HepG2 (cell line): ENCODE measurements around the gene RAB6A. TPM values are rescaled to one million over a fixed set of nuclear protein-coding genes. Genes with fewer than 3 reads are reported as not detected.

Experiments used
- CAMTA2 ChIP-seq: sonication (generic); formaldehyde crosslinking; IDR thresholded peaks from 2 replicates; pipeline ENCODE4 v1.4.0; 2020; ENCODE audit warnings: mild to moderate bottlenecking, missing genetic modification reagents, borderline replicate concordance
- CHCHD3 ChIP-seq: sonication (generic); formaldehyde crosslinking; IDR thresholded peaks from 2 replicates; pipeline ENCODE4 v1.8.0; 2022; ENCODE audit warnings: mild to moderate bottlenecking, missing genetic modification reagents, moderate library complexity
- IRX3 ChIP-seq: sonication (generic); formaldehyde crosslinking; IDR thresholded peaks from 2 replicates; pipeline ENCODE4 v1.8.1; 2023; ENCODE audit warnings: mild to moderate bottlenecking, low read depth, missing genetic modification reagents, borderline replicate concordance
- JDP2 ChIP-seq: sonication (generic); formaldehyde crosslinking; IDR thresholded peaks from 2 replicates; pipeline ENCODE4 v1.8.1; 2022; ENCODE audit warnings: missing genetic modification reagents, borderline replicate concordance
- NFKB2 ChIP-seq: sonication (generic); formaldehyde crosslinking; IDR thresholded peaks from 2 replicates; pipeline ENCODE4 v1.4.0; 2020; ENCODE audit warnings: missing genetic modification reagents, borderline replicate concordance
- PHF20 ChIP-seq: sonication (generic); formaldehyde crosslinking; IDR thresholded peaks from 2 replicates; pipeline ENCODE4 v1.5.0; 2020; ENCODE audit warnings: mild to moderate bottlenecking, missing genetic modification reagents
- SAFB2 ChIP-seq: sonication (generic); formaldehyde crosslinking; IDR thresholded peaks from 2 replicates; pipeline ENCODE4 v1.5.1; 2020; ENCODE audit warnings: missing genetic modification reagents, low read depth, mild to moderate bottlenecking, borderline replicate concordance
- SRSF4 ChIP-seq: fragments of 200-400 bp; formaldehyde crosslinking; IDR thresholded peaks from one replicate; pipeline ENCODE4 v1.6.1; 2018; ENCODE audit warnings: mild to moderate bottlenecking, low read depth, low read length, moderate library complexity; ENCODE audit not compliant: poor library complexity, severe bottlenecking
- YEATS4 ChIP-seq: sonication (generic); formaldehyde crosslinking; IDR thresholded peaks from 2 replicates; pipeline ENCODE4 v1.4.0; 2020; ENCODE audit warnings: missing genetic modification reagents, borderline replicate concordance
- ZBTB21 ChIP-seq: sonication (generic); formaldehyde crosslinking; IDR thresholded peaks from 2 replicates; pipeline ENCODE4 v1.4.0; 2020; ENCODE audit warnings: missing genetic modification reagents
- ZGPAT ChIP-seq: IDR thresholded peaks from 2 replicates; pipeline ENCODE4 v1.6.1; 2016; ENCODE audit warnings: mild to moderate bottlenecking
- ZNF275 ChIP-seq: sonication (generic); formaldehyde crosslinking; IDR thresholded peaks from 2 replicates; pipeline ENCODE4 v1.8.0; 2022; ENCODE audit warnings: missing genetic modification reagents, mild to moderate bottlenecking, inconsistent platforms, borderline replicate concordance
- ZNF713 ChIP-seq: sonication (generic); formaldehyde crosslinking; IDR thresholded peaks from 2 replicates; pipeline ENCODE4 v1.4.0; 2020; ENCODE audit warnings: mild to moderate bottlenecking, missing genetic modification reagents
- ZNF761 ChIP-seq: sonication (generic); formaldehyde crosslinking; conservative IDR thresholded peaks from 2 replicates; pipeline ENCODE4 v1.4.0; 2020; ENCODE audit warnings: mild to moderate bottlenecking, missing genetic modification reagents
- ZNF883 ChIP-seq: sonication (generic); formaldehyde crosslinking; IDR thresholded peaks from 2 replicates; pipeline ENCODE4 v1.5.1; 2020; ENCODE audit warnings: mild to moderate bottlenecking, missing genetic modification reagents; ENCODE audit errors: not compliant biosample characterization
- ZSCAN25 ChIP-seq: sonication (generic); formaldehyde crosslinking; IDR thresholded peaks from 2 replicates; pipeline ENCODE4 v1.8.0; 2022; ENCODE audit warnings: mild to moderate bottlenecking, missing genetic modification reagents
- polyA plus RNA-seq, 8 experiments: library from polyadenylated mRNA; depleted of rRNA in 3 of 8; stranded (reverse) in 7 of 8; unstranded in 1 of 8; fragments of >200 nt; fragmentation: Illumina TruSeq in 4 of 8; extraction: Trizol in 4 of 8; gene quantifications; 2 replicates each; pipeline versions ENCODE4 v1.2.1 to v1.2.3, GENCODE V29; 2011 to 2016; ENCODE audit warnings: low read depth in 4 of 8, missing spikeins in 1 of 8, mixed read lengths in 1 of 8; ENCODE audit not compliant: insufficient read depth in 1 of 8
- total RNA-seq, 5 experiments: library from RNA; depleted of rRNA; stranded (reverse); fragments of >200 nt; fragmentation: Illumina TruSeq; extraction: Trizol; gene quantifications; 2 replicates each; pipeline ENCODE4 v1.2.3, GENCODE V29; 2016; ENCODE audit warnings: low read depth in 1 of 5
- TF ChIP-seq, protein P1 (sequence below): sonication (generic); formaldehyde crosslinking; IDR thresholded peaks from 2 replicates; pipeline ENCODE4 v1.4.0; 2020; ENCODE audit warnings: mild to moderate bottlenecking, missing genetic modification reagents
- TF ChIP-seq, protein P2 (sequence below): sonication (generic); formaldehyde crosslinking; IDR thresholded peaks from 2 replicates; pipeline ENCODE4 v1.5.1; 2020; ENCODE audit warnings: mild to moderate bottlenecking, missing genetic modification reagents, moderate library complexity
- TF ChIP-seq, protein P3 (sequence below): IDR thresholded peaks from 2 replicates; pipeline ENCODE4 v1.6.1; 2012; ENCODE audit warnings: inconsistent platforms

Gene RAB6A
- total and polyA plus RNA-seq, 2 of the 13 experiments (the other 11 are each of a cell fraction or from before 2014, with no cell fraction given), result 74.3 to 121 TPM

DNA sequence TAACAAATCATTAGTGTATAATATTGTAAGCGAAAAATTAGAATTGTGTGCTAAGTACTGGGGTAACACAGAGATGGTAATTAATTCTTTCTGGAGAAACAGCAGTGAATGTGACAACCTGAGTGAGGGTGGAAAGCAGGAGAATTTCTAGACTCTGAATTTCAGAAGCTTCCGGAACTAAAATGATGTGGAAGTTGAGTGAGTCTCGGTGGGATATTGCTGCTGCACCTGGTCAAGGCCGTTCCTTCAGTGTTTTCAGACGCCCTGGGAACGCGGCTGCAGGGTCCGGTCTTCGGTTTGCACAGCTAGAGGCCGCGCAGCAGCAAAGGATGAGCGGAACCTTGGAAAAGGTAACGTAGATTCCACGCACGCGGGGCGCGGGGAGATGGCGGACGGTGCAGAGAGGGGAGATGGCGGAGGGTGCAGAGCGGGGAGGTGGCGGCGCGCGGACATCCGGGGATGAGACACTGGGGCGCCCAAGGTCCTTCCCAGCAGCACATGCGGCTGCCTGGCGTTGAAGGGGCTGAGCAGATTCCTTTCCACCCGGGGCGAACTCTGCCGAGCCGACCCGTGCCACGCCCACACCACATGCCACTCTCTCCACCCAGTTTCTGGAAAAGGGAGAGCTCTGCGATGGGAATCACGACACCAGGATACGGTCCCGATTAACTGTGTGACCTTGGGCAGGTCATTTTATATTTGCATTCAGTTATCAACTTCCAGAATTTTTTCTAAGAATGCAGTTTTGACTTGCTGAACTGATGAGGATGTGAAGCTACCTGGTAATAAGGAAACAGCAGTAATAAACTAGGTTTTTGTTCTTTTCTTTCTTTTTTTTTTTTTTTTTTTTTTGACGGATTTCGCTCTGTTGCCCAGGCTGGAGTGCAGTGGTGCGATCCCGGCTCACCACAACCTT is 27.0 kb upstream of the RAB6A start, which contains the start of gene MRPL48 (continued):
- TF ChIP-seq SRSF4 (no peak), ZBTB21 (no peak), ZSCAN25 (peak; percentile 81), ZGPAT (CRISPR knock-in tag) (peak; percentile 96), CHCHD3 (CRISPR knock-in tag) (0 out of 2 replicates have a peak, but pooled peaks have one; percentile 46), PHF20 (CRISPR knock-in tag) (peak; percentile 96), NFKB2 (peak; percentile 67; the same call in 1 of the 2 replicates), JDP2 (no peak), CAMTA2 (CRISPR knock-in tag) (no peak), ZNF883 (CRISPR knock-in tag) (peak; percentile 80), ZNF275 (CRISPR knock-in tag) (0 out of 2 replicates have a peak, but pooled peaks have one; percentile 57), IRX3 (CRISPR knock-in tag) (no peak), ZNF761 (peak; percentile 84; the same call in 1 of the 2 replicates), ZNF713 (CRISPR knock-in tag) (no peak), YEATS4 (CRISPR knock-in tag) (peak; percentile 98), SAFB2 (peak; percentile 97)
- TF ChIP-seq, protein P1, sequence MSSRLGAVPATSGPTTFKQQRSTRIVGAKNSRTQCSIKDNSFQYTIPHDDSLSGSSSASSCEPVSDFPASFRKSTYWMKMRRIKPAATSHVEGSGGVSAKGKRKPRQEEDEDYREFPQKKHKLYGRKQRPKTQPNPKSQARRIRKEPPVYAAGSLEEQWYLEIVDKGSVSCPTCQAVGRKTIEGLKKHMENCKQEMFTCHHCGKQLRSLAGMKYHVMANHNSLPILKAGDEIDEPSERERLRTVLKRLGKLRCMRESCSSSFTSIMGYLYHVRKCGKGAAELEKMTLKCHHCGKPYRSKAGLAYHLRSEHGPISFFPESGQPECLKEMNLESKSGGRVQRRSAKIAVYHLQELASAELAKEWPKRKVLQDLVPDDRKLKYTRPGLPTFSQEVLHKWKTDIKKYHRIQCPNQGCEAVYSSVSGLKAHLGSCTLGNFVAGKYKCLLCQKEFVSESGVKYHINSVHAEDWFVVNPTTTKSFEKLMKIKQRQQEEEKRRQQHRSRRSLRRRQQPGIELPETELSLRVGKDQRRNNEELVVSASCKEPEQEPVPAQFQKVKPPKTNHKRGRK, result no peak
- TF ChIP-seq, protein P2, sequence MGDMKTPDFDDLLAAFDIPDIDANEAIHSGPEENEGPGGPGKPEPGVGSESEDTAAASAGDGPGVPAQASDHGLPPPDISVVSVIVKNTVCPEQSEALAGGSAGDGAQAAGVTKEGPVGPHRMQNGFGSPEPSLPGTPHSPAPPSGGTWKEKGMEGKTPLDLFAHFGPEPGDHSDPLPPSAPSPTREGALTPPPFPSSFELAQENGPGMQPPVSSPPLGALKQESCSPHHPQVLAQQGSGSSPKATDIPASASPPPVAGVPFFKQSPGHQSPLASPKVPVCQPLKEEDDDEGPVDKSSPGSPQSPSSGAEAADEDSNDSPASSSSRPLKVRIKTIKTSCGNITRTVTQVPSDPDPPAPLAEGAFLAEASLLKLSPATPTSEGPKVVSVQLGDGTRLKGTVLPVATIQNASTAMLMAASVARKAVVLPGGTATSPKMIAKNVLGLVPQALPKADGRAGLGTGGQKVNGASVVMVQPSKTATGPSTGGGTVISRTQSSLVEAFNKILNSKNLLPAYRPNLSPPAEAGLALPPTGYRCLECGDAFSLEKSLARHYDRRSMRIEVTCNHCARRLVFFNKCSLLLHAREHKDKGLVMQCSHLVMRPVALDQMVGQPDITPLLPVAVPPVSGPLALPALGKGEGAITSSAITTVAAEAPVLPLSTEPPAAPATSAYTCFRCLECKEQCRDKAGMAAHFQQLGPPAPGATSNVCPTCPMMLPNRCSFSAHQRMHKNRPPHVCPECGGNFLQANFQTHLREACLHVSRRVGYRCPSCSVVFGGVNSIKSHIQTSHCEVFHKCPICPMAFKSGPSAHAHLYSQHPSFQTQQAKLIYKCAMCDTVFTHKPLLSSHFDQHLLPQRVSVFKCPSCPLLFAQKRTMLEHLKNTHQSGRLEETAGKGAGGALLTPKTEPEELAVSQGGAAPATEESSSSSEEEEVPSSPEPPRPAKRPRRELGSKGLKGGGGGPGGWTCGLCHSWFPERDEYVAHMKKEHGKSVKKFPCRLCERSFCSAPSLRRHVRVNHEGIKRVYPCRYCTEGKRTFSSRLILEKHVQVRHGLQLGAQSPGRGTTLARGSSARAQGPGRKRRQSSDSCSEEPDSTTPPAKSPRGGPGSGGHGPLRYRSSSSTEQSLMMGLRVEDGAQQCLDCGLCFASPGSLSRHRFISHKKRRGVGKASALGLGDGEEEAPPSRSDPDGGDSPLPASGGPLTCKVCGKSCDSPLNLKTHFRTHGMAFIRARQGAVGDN (CRISPR knock-in tag), result peak; percentile 99
- TF ChIP-seq, protein P3, sequence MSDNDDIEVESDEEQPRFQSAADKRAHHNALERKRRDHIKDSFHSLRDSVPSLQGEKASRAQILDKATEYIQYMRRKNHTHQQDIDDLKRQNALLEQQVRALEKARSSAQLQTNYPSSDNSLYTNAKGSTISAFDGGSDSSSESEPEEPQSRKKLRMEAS, result peak; percentile 94
